Inferior parietal cortex (tissue), 1 donor: ENCODE data around the gene AASDHPPT.

ENCODE experiments used
- DNase-seq: peaks from one replicate; pipeline ENCODE4 v3.0.0-alpha.2; 2016; ENCODE audit errors: extremely low spot score

AASDHPPT gene

GRCh38 chr11:106086850-106087249, 9.4 kb downstream of the AASDHPPT start:
- peak; percentile 56 for DNase-seq

GRCh38 chr11:106087815-106088435, 10.5 kb downstream of the AASDHPPT start:
- DNase-seq = peak; percentile 81

GRCh38 chr11:106088896-106089295, 11.4 kb downstream of the AASDHPPT start:
- DNase-seq = no peak

- DNase-seq = no peak
Observed at GRCh38 chr11:106091480-106092123, 14.1 kb downstream of the AASDHPPT start.

GRCh38 chr11:106092446-106092845, 15.0 kb downstream of the AASDHPPT start:
- no peak for DNase-seq

- no peak for DNase-seq
Observed at GRCh38 chr11:106098893-106099553, 21.6 kb downstream of the AASDHPPT start.

GRCh38 chr11:106101370-106101769, 23.9 kb downstream of the AASDHPPT start:
- no peak for DNase-seq

GRCh38 chr11:106101819-106102218, 24.4 kb downstream of the AASDHPPT start:
- no peak for DNase-seq

GRCh38 chr11:106105986-106106385, 28.5 kb downstream of the AASDHPPT start:
- DNase-seq = no peak

GRCh38 chr11:106121570-106122320, 44.3 kb downstream of the AASDHPPT start:
- DNase-seq = no peak

- no peak for DNase-seq
Observed at GRCh38 chr11:106127604-106128003, 50.1 kb downstream of the AASDHPPT start.

- DNase-seq = no peak
Observed at GRCh38 chr11:106128740-106129139, 51.3 kb downstream of the AASDHPPT start.

- no peak for DNase-seq
Observed at GRCh38 chr11:106131998-106132397, 54.5 kb downstream of the AASDHPPT start.

GRCh38 chr11:106132582-106133354, 55.3 kb downstream of the AASDHPPT start:
- no peak for DNase-seq

GRCh38 chr11:106133529-106133928, 56.1 kb downstream of the AASDHPPT start:
- DNase-seq = no peak

- no peak for DNase-seq
Observed at GRCh38 chr11:106137061-106137460, 59.6 kb downstream of the AASDHPPT start.

- no peak for DNase-seq
Observed at GRCh38 chr11:106137758-106138157, 60.3 kb downstream of the AASDHPPT start.
